Measurements from ENCODE around the gene CD274.
"Not testable (repeated sequence)": the region's sequence is repeated elsewhere in the genome, so short reads cannot be mapped to it uniquely, and the experiment has no call there.

The CD274 gene

GRCh38 chr9:5442400-5443011 lies 7.8 kb upstream of the CD274 start:
- TF ChIP-seq CTCF (IDR thresholded peaks at IDR 0.05; ENCODE audit: low read depth, low read length), result peak; percentile 34
- H3K4me3 ChIP-seq (ENCODE audit: low read depth, low read length), result no peak overlapping the region

DNA sequence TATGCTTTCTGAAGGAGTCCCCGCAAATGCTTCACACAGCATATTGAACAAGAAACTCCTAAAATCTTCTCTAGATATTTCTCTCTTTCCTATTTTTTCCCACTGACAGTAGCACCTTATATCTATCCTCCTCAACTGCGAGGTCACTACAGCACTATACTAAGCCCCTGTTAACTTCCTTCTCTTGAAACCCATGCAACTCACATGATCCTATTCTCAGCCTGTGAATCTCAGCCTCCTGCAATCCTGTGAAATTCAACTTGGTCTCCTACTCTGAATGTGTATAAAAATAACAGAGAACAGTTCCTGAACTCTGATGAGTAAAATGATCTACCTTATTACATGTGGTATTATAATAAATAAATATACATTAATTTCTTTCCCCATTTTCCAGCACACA lies 6.5 kb upstream of the CD274 start:
- TF ChIP-seq CTCF (IDR thresholded peaks at IDR 0.05; ENCODE audit: low read depth, low read length), result no peak
- no peak overlapping the region for H3K4me3 ChIP-seq (ENCODE audit: low read depth, low read length)

DNA sequence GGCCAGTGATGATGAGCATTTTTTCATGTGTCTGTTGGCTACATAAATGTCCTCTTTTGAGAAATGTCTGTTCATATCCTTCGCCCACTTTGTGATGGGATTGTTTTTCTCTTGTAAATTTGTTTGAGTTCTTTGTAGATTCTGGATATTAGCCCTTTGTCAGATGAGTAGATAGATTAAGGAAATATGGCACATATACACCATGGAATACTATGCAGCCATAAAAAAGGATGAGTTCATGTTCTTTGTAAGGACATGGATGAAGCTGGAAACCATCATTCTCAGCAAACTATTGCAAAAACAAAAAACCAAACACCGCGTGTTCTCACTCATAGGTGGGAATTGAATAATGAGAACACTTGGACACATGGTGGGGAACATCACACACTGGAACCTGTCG lies 5.2 kb upstream of the CD274 start:
- H3K4me3 ChIP-seq (ENCODE audit: low read depth, low read length), result not testable (repeated sequence)

GRCh38 chr9:5445886-5446285 lies 4.5 kb upstream of the CD274 start:
- no peak for TF ChIP-seq CTCF (IDR thresholded peaks at IDR 0.05; ENCODE audit: low read depth, low read length)
- H3K4me3 ChIP-seq (ENCODE audit: low read depth, low read length), result no peak overlapping the region

GRCh38 chr9:5446451-5447236 lies 3.7 kb upstream of the CD274 start:
- TF ChIP-seq CTCF (IDR thresholded peaks at IDR 0.05; ENCODE audit: low read depth, low read length), result no peak
- no peak overlapping the region for H3K4me3 ChIP-seq (ENCODE audit: low read depth, low read length)

DNA sequence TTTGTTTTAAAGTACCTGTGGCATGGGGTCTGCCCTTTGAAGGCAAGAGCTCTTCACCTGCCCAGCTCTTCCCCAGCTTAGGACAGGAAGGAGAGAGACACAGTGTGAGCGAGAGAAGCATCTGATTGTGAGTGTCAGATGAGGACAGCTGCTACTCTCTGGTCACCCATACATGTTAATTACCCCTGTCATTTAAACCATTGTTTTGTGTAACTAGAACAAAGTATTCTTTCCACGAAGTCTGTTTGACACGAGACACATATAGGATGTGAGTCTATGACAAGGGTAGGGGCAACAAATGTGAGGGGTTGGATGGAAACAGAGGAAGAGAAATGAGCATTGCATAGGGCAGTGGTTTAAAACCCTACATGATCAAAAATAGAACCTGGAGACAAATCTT lies 3.0 kb upstream of the CD274 start:
- no peak for TF ChIP-seq CTCF (IDR thresholded peaks at IDR 0.05; ENCODE audit: low read depth, low read length)
- no peak overlapping the region for H3K4me3 ChIP-seq (ENCODE audit: low read depth, low read length)

GRCh38 chr9:5448016-5448415 lies 2.3 kb upstream of the CD274 start:
- no peak overlapping the region for H3K4me3 ChIP-seq (ENCODE audit: low read depth, low read length)
- no peak for TF ChIP-seq CTCF (IDR thresholded peaks at IDR 0.05; ENCODE audit: low read depth, low read length)

All from WI38 (cell line).